NB4 (cell line): Measurements from ENCODE around the gene STK39.

Source experiments
- DNase-seq: peaks from one replicate; pipeline ENCODE4 v3.0.0; 2010; ENCODE audit warnings: low read depth
- H3K4me3 ChIP-seq: one replicate; pipeline ENCODE4 v1.5.1; 2011; ENCODE audit warnings: mild to moderate bottlenecking, low read depth, low read length, moderate library complexity
- MAX ChIP-seq: IDR thresholded peaks from 2 replicates; pipeline ENCODE4 v1.6.1; 2011; ENCODE audit warnings: low read depth, low read length
- MYC ChIP-seq: IDR thresholded peaks from 2 replicates; pipeline ENCODE4 v1.6.1; 2011; ENCODE audit warnings: low read depth, low read length
- POLR2A ChIP-seq: IDR thresholded peaks from 2 replicates; pipeline ENCODE4 v1.6.1; 2011; ENCODE audit warnings: mild to moderate bottlenecking; ENCODE audit not compliant: insufficient read length; ENCODE audit errors: extremely low read depth
- TF ChIP-seq, protein P1 (sequence below): IDR thresholded peaks from one replicate; pipeline ENCODE4 v1.5.1; 2012; ENCODE audit warnings: low read depth, low read length

The STK39 gene

DNA sequence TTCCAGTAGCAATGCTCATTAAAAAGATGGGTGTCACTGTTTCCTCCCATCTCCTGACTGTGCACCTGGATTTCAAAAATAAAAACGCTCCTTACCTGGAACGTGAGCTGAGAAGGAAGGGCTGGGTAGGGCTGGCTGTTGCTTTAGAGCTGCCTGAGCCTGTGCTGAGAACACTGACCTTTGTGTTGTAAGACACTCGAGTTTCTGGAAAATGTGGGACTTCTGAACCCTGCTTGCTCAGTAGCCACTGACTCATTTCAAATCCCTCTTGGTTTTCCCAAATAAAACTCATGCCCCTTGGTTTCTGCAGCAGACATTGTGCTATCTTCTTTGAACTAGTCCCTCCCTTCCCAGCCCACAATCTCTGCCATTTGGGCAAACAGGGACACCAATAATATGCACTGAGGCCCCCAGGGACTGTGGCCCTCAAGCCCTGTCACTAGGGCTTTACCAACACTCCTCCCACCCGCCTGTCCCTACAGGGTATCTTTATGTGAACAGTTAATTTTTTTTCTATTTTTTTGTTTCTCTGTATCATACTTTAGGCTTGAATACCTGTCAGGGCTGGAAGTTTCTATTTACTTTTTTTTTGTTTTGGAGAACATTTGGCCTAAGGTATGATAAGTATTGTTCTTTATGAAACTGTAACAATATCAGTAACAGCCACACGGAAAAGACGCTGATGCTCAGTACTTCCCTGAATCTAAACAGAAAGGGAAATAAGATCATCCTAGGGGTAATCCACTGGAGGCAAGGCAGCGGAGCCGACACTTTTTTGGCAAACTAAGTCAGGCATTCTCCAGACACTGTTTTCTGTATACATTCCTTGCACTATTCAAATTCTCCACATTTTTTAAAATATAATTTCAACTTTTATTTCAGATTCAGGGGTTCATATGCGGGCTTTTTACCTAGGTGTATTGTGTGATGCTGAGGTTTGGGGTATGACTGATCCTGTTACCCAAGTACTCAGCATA is 280.2 kb downstream of the STK39 start:
- TF ChIP-seq POLR2A (no peak), MAX (no peak), MYC (no peak)
- TF ChIP-seq, protein P1, sequence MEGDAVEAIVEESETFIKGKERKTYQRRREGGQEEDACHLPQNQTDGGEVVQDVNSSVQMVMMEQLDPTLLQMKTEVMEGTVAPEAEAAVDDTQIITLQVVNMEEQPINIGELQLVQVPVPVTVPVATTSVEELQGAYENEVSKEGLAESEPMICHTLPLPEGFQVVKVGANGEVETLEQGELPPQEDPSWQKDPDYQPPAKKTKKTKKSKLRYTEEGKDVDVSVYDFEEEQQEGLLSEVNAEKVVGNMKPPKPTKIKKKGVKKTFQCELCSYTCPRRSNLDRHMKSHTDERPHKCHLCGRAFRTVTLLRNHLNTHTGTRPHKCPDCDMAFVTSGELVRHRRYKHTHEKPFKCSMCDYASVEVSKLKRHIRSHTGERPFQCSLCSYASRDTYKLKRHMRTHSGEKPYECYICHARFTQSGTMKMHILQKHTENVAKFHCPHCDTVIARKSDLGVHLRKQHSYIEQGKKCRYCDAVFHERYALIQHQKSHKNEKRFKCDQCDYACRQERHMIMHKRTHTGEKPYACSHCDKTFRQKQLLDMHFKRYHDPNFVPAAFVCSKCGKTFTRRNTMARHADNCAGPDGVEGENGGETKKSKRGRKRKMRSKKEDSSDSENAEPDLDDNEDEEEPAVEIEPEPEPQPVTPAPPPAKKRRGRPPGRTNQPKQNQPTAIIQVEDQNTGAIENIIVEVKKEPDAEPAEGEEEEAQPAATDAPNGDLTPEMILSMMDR, result no peak
- DNase-seq, result no peak
- no peak overlapping the region for H3K4me3 ChIP-seq

DNA sequence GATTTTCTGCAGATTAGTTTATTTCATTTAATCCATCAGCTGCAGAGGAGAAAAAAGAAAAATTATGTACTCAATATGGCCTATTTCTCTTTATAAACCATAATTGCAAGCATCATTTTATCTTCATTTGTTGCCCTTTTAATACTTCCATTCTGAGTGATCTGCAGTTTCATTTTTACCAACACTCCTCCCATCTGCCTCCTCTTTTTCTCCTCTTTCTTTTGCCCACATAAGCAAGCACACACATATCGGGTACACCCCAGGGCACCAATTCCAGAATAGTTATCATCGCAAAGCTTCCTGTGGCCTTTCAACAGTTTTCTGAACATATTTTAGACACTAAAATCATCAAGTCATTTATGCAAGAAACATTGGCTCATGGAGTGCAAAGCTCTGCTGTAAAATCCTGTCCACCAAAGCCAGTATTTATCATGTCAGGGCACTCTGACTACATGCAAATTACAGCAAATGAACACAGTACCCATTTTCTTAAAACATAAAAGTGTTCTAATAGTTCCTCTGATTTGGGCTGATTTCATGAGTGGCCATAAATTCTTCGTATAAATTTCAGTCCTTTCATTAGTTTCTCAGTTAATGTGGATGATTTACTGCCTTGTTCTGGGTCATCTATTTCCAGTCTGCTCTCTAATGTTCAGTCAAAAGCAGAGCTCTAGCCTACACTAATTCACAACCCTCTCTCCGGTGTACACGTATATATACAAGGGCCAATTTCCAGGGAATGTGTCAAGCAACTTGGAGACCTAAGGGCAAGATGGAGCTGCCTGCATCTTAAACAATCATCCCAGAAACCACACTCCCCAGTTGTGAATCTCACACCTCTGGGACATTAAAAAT is 281.3 kb downstream of the STK39 start:
- TF ChIP-seq, protein P1, result no peak
- TF ChIP-seq POLR2A, result no peak
- no peak for TF ChIP-seq MYC
- TF ChIP-seq MAX, result no peak
- DNase-seq, result no peak
- no peak overlapping the region for H3K4me3 ChIP-seq

DNA sequence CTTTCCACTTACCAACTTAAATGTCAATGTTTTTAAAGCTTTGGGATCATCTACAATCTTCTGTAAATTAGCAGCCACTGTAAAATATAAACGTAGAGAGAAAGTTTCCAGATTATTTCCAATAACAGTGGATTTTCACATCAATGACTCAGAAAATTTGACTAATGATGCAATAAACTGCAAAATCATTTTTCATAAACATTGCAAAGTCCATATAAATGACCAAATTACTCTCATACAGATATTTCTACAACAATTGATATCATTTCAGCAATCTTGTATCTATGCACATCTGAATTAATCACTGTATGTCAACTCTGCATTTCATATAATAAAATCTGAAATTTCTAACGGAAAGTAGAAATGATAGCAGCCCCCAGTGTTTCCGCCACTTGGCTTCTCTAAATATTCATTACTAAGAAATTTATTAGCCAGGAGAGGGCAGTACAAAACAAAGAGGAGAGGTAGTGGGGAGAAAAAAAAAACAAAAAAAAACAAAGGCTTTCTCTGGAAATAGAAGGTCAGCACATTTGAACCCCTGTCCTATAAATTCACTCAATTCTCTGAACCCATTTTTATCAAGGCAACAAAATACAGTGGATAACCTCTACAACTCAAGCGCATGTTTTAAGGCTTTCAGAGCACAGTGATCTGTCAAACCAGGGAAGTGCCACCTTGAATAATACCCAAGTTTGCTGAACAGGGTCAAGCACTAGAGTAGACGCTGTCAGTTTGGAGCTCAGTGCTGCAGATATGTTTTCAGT is 282.6 kb downstream of the STK39 start:
- TF ChIP-seq POLR2A (no peak), MYC (no peak), MAX (no peak)
- TF ChIP-seq, protein P1, result no peak
- H3K4me3 ChIP-seq, result no peak overlapping the region
- DNase-seq, result no peak

DNA sequence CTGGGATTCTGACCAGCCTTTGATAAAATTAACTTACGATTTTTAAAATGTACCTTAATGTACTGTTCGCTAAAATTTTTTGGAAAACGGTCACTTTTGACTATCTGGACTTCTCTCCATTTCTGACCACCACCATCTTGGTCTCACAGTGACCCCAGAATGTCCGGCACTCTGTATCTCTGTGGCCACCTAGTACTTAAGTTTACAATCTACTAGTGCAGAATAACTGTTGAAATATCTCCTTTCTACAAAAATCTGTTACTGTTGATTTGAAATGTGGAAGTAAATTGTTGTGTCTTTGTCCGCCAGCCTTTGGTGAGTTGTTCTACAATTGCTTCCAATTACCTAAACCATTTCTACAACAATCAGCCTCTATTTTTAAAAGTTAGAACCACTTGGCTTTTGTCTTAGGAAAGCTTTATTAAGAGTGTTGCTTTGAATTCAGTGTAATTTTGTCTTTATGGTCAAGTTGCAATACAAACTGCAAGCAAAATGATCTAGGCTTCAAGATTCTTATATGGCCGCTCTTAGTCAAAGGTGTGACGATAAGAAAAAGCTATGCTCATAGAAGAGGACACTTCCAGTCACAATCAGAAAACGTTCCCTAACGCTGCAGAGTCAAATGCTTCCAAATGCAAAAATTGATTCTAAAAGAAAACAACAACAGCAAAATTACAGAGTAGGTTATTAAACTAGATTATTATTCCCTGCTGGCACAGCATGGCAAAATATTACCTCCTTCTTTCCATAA is 283.3 kb downstream of the STK39 start:
- DNase-seq, result no peak
- no peak overlapping the region for H3K4me3 ChIP-seq
- TF ChIP-seq, protein P1, result no peak
- TF ChIP-seq MYC (no peak), MAX (no peak), POLR2A (no peak)
